Fibroblast of the conjunctiva (primary cell): ENCODE data around the gene PIGB.
"Not testable (repeated sequence)": the region's sequence is repeated elsewhere in the genome, so short reads cannot be mapped to it uniquely, and the experiment has no call there.

Experiments
- DNase-seq: peaks from one replicate; pipeline ENCODE4 v3.0.0-alpha.2; 2010; ENCODE audit warnings: low read depth

The PIGB gene

DNA sequence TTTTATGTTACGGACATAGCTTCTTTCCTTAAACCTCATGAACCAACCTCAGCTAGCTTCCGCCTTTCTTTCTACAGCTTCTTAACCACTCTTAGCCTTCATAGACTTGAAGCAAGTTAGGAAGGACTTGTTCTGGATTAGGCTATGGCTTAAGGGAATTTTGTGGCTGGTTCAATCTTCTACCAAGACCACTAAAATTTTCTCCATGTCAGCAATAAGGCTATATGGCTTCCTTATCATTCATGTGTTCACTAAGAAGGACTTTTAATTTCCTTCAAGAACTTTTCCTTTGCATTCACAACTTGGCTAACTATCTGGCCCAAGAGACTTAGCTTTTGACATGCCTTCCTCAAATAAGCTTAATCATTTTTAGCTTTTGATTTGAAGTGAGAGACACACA lies 64.7 kb downstream of the PIGB start:
- no peak for DNase-seq

DNA sequence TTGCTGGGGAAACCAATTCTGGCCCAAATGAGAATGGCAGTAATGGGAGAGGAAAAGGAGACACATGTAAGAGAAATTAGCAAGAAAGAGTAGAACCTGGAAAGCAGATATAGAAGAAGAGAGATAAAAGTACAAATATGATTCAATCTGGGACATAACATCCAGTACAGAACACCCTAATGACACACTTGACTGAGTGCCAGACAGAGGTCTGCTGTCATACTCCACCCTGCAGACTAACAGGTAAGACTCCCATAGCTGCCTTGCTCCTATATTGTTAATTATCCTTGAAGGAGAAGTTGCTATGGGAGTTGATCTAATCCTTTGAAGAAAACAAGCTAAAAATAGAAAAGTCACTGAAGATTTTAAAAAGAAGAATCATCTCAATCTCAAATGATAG lies 68.0 kb downstream of the PIGB start:
- no peak for DNase-seq

DNA sequence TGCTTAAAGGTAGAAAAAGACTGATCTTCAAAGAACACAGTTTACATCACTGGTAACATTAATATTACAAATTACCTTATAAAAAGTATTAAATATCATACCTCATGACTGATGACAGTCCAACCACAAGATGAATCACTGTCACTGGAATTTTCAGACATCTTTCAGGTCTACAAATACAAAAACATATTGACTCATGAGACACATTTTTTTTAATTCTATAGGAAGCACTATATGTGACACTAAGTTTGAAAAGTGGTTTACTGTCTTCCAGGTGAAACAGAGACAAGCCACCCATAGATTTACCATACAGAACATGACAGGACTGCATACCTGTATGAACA lies 70.2 kb downstream of the PIGB start:
- no peak for DNase-seq

DNA sequence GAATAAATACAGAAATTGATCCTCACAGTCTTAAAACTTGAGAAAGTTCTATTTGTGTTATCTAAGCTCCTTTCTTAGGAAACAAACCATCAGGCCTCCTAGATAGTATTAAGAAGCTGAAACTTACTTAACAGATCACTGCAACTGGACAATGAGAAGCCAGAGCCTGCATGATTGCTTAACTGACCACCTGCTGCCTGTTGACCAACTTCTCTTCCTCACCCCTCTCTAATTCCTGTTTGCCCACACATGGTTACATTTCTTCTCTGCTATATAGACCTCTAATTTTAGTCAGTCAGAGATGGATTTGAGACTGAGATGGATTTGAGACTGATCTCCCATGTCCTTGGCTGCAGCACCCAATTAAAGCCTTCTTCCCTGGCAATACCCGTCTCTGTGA lies 75.7 kb downstream of the PIGB start:
- DNase-seq = no peak

DNA sequence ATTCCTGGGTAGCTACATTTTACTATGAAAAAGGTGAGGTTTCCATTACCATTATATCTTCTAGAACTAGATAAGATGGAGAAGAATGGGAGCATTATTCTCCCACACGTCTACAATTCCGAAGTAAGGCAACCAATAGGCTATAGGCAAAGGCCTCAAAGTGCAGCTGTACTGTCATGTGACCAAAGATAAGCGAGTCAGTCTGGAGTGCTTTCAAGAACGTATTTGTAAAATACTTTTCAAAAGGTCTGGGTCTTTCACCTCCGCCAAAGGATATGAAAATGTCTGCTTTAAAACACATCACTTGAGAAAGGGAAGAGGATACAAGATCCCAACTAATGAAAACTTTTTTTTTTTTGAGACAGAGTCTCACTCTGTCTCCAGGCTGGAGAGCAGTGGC lies 79.2 kb downstream of the PIGB start:
- DNase-seq = no peak

DNA sequence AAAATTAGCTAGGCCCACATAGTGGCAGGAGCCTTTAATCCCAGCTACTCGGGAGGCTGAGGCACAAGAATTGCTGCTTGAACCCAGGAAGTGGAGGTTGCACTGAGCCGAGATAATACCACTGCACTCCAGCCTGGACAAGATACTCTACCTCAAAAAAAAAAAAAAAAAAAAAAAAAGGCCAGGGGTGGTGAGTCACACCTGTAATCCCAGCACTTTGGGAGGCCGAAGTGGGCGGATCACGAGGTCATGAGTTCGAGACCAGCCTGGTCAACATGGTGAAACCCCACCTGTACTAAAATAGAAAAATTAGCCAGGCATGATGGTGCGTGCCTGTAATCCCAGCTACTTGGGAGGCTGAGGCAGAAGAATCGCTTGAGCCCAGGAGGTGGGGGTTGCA lies 81.0 kb downstream of the PIGB start:
- not testable (repeated sequence) for DNase-seq

DNA sequence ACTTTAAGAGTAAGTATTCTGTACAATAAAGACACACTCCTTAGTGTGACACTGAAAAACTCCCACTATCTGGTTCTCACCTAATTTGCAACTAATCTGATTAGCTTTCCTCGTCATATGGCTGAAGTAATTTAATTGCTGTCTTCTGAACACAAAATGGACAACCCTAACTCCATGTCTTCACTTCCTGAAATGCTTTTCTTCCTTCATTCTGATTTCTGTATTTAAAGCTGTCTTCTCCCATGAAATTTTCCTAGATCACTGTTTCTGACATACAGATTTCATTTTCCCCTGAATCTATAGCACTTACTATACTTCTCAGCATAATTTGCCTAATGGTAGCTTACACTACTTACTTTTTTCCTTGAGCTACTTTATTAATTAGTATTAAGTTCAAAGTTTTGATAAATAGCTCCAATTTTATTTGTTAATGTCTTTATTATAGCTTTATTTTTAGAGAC lies 82.8 kb downstream of the PIGB start:
- no peak for DNase-seq

DNA sequence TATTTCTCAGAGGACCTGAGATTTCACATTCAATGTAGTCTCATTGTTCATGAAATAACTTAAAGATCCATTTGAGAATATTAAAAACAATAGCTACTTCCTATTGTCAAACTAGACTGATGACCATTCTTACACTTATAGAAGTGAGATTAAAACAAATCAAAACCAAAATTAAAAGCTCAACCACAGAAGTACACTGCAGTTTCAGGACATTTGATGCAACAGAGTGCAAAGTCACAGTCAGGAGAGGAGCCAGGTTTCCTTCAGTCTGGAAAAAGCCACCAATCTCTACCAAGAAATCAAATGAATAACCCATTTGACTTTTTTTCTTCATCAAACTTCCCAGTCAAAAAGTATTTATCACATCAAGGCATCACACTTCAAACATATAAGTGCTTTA lies 83.7 kb downstream of the PIGB start:
- peak; percentile 37 for DNase-seq

DNA sequence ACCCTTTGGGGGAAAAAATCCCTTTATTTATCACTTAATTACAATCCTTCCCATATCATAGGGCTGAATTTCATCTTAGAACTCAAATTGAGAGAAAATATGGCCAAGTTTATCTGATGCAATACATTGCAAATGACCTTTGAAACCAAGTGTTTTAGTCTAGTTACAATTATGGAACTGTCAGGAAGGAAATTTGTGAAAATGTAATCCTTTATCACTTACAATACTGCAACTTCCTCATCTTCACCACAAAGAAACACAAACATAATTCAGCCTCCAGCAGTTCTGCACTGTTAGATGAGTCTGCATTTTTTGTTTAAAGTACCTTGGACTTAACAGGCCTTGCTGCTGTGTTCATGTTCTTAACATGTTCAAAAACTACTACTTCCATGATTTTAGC lies 84.5 kb downstream of the PIGB start:
- DNase-seq = peak; percentile 58
